GM18505 (cell line): ENCODE results near the gene CNTNAP2.

ENCODE experiments used
- ATAC-seq: cut with Tn5 transposase; IDR thresholded peaks from one replicate; pipeline ENCODE4 v1.9.1; 2021; ENCODE audit not compliant: unreplicated experiment
- POLR2A ChIP-seq: IDR thresholded peaks from 4 replicates; pipeline ENCODE4 v1.6.1; 2011; ENCODE audit warnings: borderline replicate concordance; ENCODE audit not compliant: insufficient read depth, insufficient read length; ENCODE audit errors: extremely low read depth

CNTNAP2 gene

GRCh38 chr7:148011753-148012152 lies 1895.2 kb downstream of the CNTNAP2 start:
- no peak for TF ChIP-seq POLR2A
- ATAC-seq, result no peak

- no peak for TF ChIP-seq POLR2A
- ATAC-seq, result no peak
Observed at GRCh38 chr7:148014001-148014400, 1897.4 kb downstream of the CNTNAP2 start.

- TF ChIP-seq POLR2A, result no peak
- ATAC-seq, result no peak
Observed at GRCh38 chr7:148014541-148014940, 1897.9 kb downstream of the CNTNAP2 start.

GRCh38 chr7:148017126-148017525 lies 1900.5 kb downstream of the CNTNAP2 start:
- no peak for ATAC-seq
- no peak for TF ChIP-seq POLR2A

- ATAC-seq, result no peak
- no peak for TF ChIP-seq POLR2A
Observed at GRCh38 chr7:148020679-148021078, 1904.1 kb downstream of the CNTNAP2 start.

- ATAC-seq, result no peak
Observed at GRCh38 chr7:148021507-148022045, 1905.0 kb downstream of the CNTNAP2 start.

GRCh38 chr7:148022832-148023231 lies 1906.2 kb downstream of the CNTNAP2 start:
- no peak for ATAC-seq
- TF ChIP-seq POLR2A, result no peak

More at GRCh38 chr7:148021507-148022045, 1905.0 kb downstream of the CNTNAP2 start:
- no peak for TF ChIP-seq POLR2A

GRCh38 chr7:148026713-148027112 lies 1910.1 kb downstream of the CNTNAP2 start:
- no peak for TF ChIP-seq POLR2A
- ATAC-seq, result no peak

GRCh38 chr7:148028165-148028564 lies 1911.6 kb downstream of the CNTNAP2 start:
- no peak for TF ChIP-seq POLR2A
- ATAC-seq, result no peak

GRCh38 chr7:148031019-148031418 lies 1914.4 kb downstream of the CNTNAP2 start:
- ATAC-seq, result no peak

GRCh38 chr7:148031811-148032210 lies 1915.2 kb downstream of the CNTNAP2 start:
- TF ChIP-seq POLR2A, result no peak
- ATAC-seq, result no peak

More at GRCh38 chr7:148031019-148031418, 1914.4 kb downstream of the CNTNAP2 start:
- no peak for TF ChIP-seq POLR2A

- no peak for ATAC-seq
- TF ChIP-seq POLR2A, result no peak
Observed at GRCh38 chr7:148035950-148036349, 1919.3 kb downstream of the CNTNAP2 start.

GRCh38 chr7:148037044-148037443 lies 1920.4 kb downstream of the CNTNAP2 start:
- TF ChIP-seq POLR2A, result no peak
- ATAC-seq, result no peak

- no peak for ATAC-seq
- TF ChIP-seq POLR2A, result no peak
Observed at GRCh38 chr7:148041156-148041555, 1924.6 kb downstream of the CNTNAP2 start.
